Endodermal cell (in vitro differentiated cells): ENCODE measurements around the gene TGM3. TPM values are rescaled to one million over a fixed set of nuclear protein-coding genes. Genes with fewer than 3 reads are reported as not detected.

Source experiments
- DNase-seq: peaks from one replicate; pipeline ENCODE4 v3.0.0-alpha.2; 2017
- H3K27ac ChIP-seq: 2 replicates; pipeline ENCODE4 v1.5.1; 2013; ENCODE audit warnings: mild to moderate bottlenecking, low read depth, low read length, moderate library complexity
- H3K27me3 ChIP-seq: 2 replicates; pipeline ENCODE4 v1.6.1; 2013; ENCODE audit warnings: mild to moderate bottlenecking, low read length, moderate library complexity; ENCODE audit not compliant: insufficient read depth, control insufficient read depth, poor library complexity, severe bottlenecking
- H3K36me3 ChIP-seq: 2 replicates; pipeline ENCODE4 v1.7.0; 2013; ENCODE audit warnings: mild to moderate bottlenecking, low read length, moderate library complexity; ENCODE audit not compliant: control insufficient read depth, insufficient read depth
- H3K4me1 ChIP-seq: one replicate; pipeline ENCODE4 v1.7.0; 2013; ENCODE audit warnings: low read length; ENCODE audit not compliant: control insufficient read depth, insufficient read depth
- H3K4me3 ChIP-seq: 2 replicates; pipeline ENCODE4 v1.5.1; 2013; ENCODE audit warnings: mild to moderate bottlenecking, low read length, moderate library complexity
- H3K9ac ChIP-seq: 2 replicates; pipeline ENCODE4 v1.6.1; 2013; ENCODE audit warnings: mild to moderate bottlenecking, low read length, moderate library complexity; ENCODE audit not compliant: poor library complexity, severe bottlenecking; ENCODE audit errors: extremely low read depth
- H3K9me3 ChIP-seq: 2 replicates; pipeline ENCODE4 v1.6.1; 2013; ENCODE audit warnings: mild to moderate bottlenecking, low read length, moderate library complexity; ENCODE audit not compliant: control insufficient read depth
- H3K27ac Mint-ChIP-seq: 2 replicates; pipeline ENCODE4 v1.8.0; 2020; ENCODE audit warnings: mixed read lengths
- H3K27me3 Mint-ChIP-seq: 2 replicates; pipeline ENCODE4 v1.8.0; 2021; ENCODE audit warnings: mild to moderate bottlenecking, mixed read lengths; ENCODE audit not compliant: insufficient read depth
- H3K36me3 Mint-ChIP-seq: 2 replicates; pipeline ENCODE4 v1.8.0; 2020; ENCODE audit warnings: low read depth, mixed read lengths
- H3K4me1 Mint-ChIP-seq: 2 replicates; pipeline ENCODE4 v1.8.0; 2020; ENCODE audit warnings: mixed read lengths
- H3K4me3 Mint-ChIP-seq: 2 replicates; pipeline ENCODE4 v1.8.0; 2020; ENCODE audit warnings: mild to moderate bottlenecking, moderate library complexity, mixed read lengths
- H3K9me3 Mint-ChIP-seq: 2 replicates; pipeline ENCODE4 v1.8.0; 2020; ENCODE audit warnings: mild to moderate bottlenecking, mixed read lengths
- CTCF ChIP-seq: fragments of 200-600 bp; sonication (generic); conservative IDR thresholded peaks from 2 replicates; pipeline ENCODE4 v1.5.0; 2021; ENCODE audit warnings: antibody characterized with exemption, mild to moderate bottlenecking
- WGBS, 2 experiments: methylation state at CpG; one replicate each; pipeline versions ENCODE4 v1.1.5 to v1.1.7; 2013; ENCODE audit warnings: missing lambda C conversion rate in 2 of 2, mixed read lengths in 1 of 2; ENCODE audit not compliant: insufficient coverage in 1 of 2, insufficient read length in 1 of 2; 5-methylcytosine and 5-hydroxymethylcytosine counted together
- total RNA-seq, 2 donors: library from RNA; stranded (reverse); fragmentation: NEBNext Ultra II Directional in 1 of 2; extraction: Animal tissue kit (Norgen Biotek cat#: 25700) in 1 of 2; gene quantifications; 2 replicates in 1 of 2; 3 replicates in 1 of 2; pipeline ENCODE4 v1.2.1, GENCODE V29; 2021

Gene TGM3
- total RNA-seq, 2 donors from 2014 or later: 0.29 to 0.38 TPM

- Histone ChIP-seq H3K4me1 (no peaks in the 10 kb centered on the region), H3K36me3 (no peaks in the 10 kb centered on the region), H3K4me3 (no peak overlapping the region), H3K27ac (no peak overlapping the region), H3K27me3 (no peaks in the 10 kb centered on the region), H3K9me3 (peaks cover 13% of the 10 kb centered on the region), H3K9ac (no peak overlapping the region)
- H3K27ac Mint-ChIP-seq: no peak overlapping the region
- no peak for TF ChIP-seq CTCF
- peaks cover 2% of the 10 kb centered on the region for H3K4me1 Mint-ChIP-seq
- H3K9me3 Mint-ChIP-seq: peaks cover 24% of the 10 kb centered on the region
- DNase-seq: no peak
- no peaks in the 10 kb centered on the region for H3K27me3 Mint-ChIP-seq
- H3K36me3 Mint-ChIP-seq: no peaks in the 10 kb centered on the region
- 82 to 90% methylated on average over 2 of the region's 2 CpGs for WGBS, 2 experiments
- no peak overlapping the region for H3K4me3 Mint-ChIP-seq
Measured at GRCh38 chr20:2357114-2357513, 61.3 kb downstream of the TGM3 start.

- Histone ChIP-seq H3K9ac (no peak overlapping the region), H3K36me3 (no peaks in the 10 kb centered on the region), H3K4me3 (no peak overlapping the region), H3K27me3 (no peaks in the 10 kb centered on the region), H3K4me1 (no peaks in the 10 kb centered on the region), H3K27ac (no peak overlapping the region), H3K9me3 (peaks cover 15% of the 10 kb centered on the region)
- no peak overlapping the region for H3K27ac Mint-ChIP-seq
- H3K27me3 Mint-ChIP-seq: no peaks in the 10 kb centered on the region
- 86 to 100% methylated on average over 2 to 3 of the region's 3 CpGs for WGBS, 2 experiments
- H3K36me3 Mint-ChIP-seq: no peaks in the 10 kb centered on the region
- TF ChIP-seq CTCF: no peak
- H3K4me1 Mint-ChIP-seq: no peaks in the 10 kb centered on the region
- H3K4me3 Mint-ChIP-seq: no peak overlapping the region
- peaks cover 24% of the 10 kb centered on the region for H3K9me3 Mint-ChIP-seq
- DNase-seq: no peak
Measured at GRCh38 chr20:2358006-2358405, 62.2 kb downstream of the TGM3 start.

GRCh38 chr20:2361035-2361593 is 65.3 kb downstream of the TGM3 start:
- Mint-ChIP-seq H3K27ac (no peak overlapping the region), H3K27me3 (no peaks in the 10 kb centered on the region), H3K9me3 (peaks cover 24% of the 10 kb centered on the region), H3K4me1 (no peaks in the 10 kb centered on the region), H3K36me3 (no peaks in the 10 kb centered on the region), H3K4me3 (no peak overlapping the region)
- no peaks in the 10 kb centered on the region for H3K4me1 ChIP-seq
- no peak overlapping the region for H3K27ac ChIP-seq
- no peak for DNase-seq
- no peak overlapping the region for H3K9ac ChIP-seq
- H3K27me3 ChIP-seq: no peaks in the 10 kb centered on the region
- H3K9me3 ChIP-seq: peaks cover 15% of the 10 kb centered on the region
- no peaks in the 10 kb centered on the region for H3K36me3 ChIP-seq
- no peak for TF ChIP-seq CTCF
- H3K4me3 ChIP-seq: no peak overlapping the region
